HUES48 (cell line): Measurements from ENCODE around the gene COL24A1.
"Not testable (repeated sequence)": the region's sequence is repeated elsewhere in the genome, so short reads cannot be mapped to it uniquely, and the experiment has no call there.

ENCODE experiments used
- H3K27ac ChIP-seq: one replicate; pipeline ENCODE4 v1.7.0; 2013; ENCODE audit warnings: low read depth, low read length, inconsistent platforms
- H3K27me3 ChIP-seq: 2 replicates; pipeline ENCODE4 v1.6.1; 2013; ENCODE audit warnings: mild to moderate bottlenecking, low read length; ENCODE audit not compliant: control insufficient read depth, insufficient read depth
- H3K36me3 ChIP-seq: 2 replicates; pipeline ENCODE4 v1.6.1; 2013; ENCODE audit warnings: low read length; ENCODE audit not compliant: control insufficient read depth, insufficient read depth
- H3K4me1 ChIP-seq: 2 replicates; pipeline ENCODE4 v1.6.1; 2013; ENCODE audit warnings: mild to moderate bottlenecking, low read length; ENCODE audit not compliant: control insufficient read depth, insufficient read depth
- H3K4me3 ChIP-seq: 2 replicates; pipeline ENCODE4 v1.5.1; 2013; ENCODE audit warnings: mild to moderate bottlenecking, low read depth, low read length
- H3K9ac ChIP-seq: 2 replicates; pipeline ENCODE4 v1.6.1; 2013; ENCODE audit warnings: mild to moderate bottlenecking, low read depth, low read length, moderate library complexity
- H3K9me3 ChIP-seq: 2 replicates; pipeline ENCODE4 v1.6.1; 2013; ENCODE audit warnings: low read length; ENCODE audit not compliant: control insufficient read depth, insufficient read depth

Gene COL24A1

DNA sequence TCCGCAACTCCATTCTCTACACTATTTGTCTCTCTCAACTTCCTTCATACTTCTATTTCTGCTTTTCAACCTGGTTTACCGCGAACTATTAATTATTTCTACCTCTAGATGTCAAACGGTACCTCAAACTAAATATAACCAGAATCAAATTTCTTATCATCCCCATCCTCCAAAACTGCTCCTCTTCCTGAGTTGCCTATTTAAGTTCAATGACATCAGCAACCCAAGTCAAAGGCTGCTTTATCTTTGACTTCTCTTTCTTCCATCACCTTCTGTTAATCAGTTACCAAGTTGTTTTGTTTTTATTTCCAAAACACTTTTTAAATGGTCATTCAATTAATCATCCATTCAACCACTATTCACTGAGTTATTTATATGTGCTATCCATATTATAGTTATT lies 171.9 kb downstream of the COL24A1 start:
- H3K27me3 ChIP-seq, result no peaks in the 10 kb centered on the region
- H3K27ac ChIP-seq, result no peak overlapping the region
- H3K9me3 ChIP-seq, result no peaks in the 10 kb centered on the region
- H3K36me3 ChIP-seq, result no peaks in the 10 kb centered on the region
- H3K9ac ChIP-seq, result no peak overlapping the region
- H3K4me3 ChIP-seq, result no peak overlapping the region
- H3K4me1 ChIP-seq, result no peaks in the 10 kb centered on the region

DNA sequence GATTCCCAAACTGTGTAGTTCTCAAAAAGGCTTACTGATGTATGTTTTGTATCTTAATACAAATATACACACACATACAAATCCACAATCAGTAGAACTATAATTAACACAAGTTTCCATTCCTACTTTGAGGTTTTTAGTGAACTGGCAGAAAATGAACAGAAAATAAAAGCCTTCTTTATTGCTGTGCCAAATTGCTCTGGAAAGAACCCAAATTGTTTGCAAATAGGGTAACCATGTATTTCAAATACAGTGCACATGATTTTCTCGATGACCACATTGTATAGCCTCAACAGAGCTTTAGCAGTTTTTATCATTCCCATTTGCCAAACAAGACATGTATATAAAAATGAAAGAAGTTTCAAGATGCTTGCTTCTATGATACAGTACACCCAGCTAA lies 173.3 kb downstream of the COL24A1 start:
- H3K36me3 ChIP-seq, result no peaks in the 10 kb centered on the region
- H3K27me3 ChIP-seq, result no peaks in the 10 kb centered on the region
- H3K9me3 ChIP-seq, result no peaks in the 10 kb centered on the region
- H3K27ac ChIP-seq, result no peak overlapping the region
- H3K4me1 ChIP-seq, result no peaks in the 10 kb centered on the region
- no peak overlapping the region for H3K4me3 ChIP-seq
- no peak overlapping the region for H3K9ac ChIP-seq

DNA sequence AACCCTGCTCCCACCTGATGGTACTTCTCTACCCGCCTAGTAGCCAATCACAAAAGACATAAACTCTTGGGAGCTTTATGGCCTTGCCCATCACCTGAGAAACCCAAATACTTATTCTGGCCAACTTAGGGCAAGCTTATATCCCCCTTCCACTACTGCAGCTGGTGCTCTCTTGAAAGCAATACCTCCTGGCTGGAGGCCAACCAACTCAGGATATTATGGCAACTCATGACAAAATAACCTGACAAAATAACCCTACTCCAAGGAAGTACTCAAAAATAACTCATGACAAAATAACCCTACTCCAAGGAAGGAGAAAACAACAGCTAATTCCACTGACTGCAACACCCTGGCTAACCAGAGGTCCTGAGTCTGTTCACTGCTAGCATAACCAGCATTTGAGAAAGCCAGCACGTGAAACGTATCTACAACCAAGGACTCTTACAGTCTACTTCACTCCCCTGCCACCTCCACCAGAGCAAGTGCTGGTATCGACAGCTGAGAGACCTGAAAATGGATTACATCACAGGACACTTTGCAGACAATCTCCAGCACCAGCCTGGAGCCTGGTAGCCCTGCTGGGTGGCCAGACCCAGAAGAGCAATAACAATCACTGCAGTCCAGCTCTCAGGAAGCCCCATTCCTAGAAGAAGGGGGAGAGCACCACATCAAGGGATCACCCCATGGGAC lies 179.9 kb downstream of the COL24A1 start:
- H3K9me3 ChIP-seq, result no peaks in the 10 kb centered on the region
- peaks cover 26% of the 10 kb centered on the region for H3K4me1 ChIP-seq
- H3K4me3 ChIP-seq, result no peak overlapping the region
- no peak overlapping the region for H3K9ac ChIP-seq
- no peaks in the 10 kb centered on the region for H3K36me3 ChIP-seq
- no peaks in the 10 kb centered on the region for H3K27me3 ChIP-seq
- no peak overlapping the region for H3K27ac ChIP-seq

DNA sequence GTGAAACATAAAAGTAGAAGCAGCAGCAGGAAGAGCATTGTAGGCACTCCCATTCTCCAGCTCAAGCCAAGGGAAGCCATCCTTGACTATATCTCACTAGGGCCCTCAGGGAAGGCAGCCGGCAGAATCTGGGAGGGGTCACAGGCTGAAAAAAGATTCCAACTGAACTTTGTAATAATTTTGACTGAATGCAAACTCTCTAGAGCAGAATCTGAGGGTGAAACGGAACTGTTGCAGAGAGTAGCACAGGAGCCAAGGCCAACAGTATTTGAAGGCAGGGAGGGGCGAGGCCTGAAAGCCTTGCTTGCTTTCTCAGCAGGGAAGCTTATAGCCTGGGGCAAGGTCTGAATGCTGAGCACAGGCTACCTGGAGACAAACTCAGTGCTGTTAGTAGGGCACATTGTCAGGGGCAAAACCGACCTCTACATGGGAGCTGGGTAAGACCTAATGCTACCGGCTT lies 180.6 kb downstream of the COL24A1 start:
- Histone ChIP-seq H3K9me3 (no peaks in the 10 kb centered on the region), H3K9ac (no peak overlapping the region), H3K27me3 (no peaks in the 10 kb centered on the region), H3K4me3 (no peak overlapping the region), H3K27ac (peak overlapping the region; percentile 12), H3K4me1 (peaks cover 28% of the 10 kb centered on the region), H3K36me3 (no peaks in the 10 kb centered on the region)

DNA sequence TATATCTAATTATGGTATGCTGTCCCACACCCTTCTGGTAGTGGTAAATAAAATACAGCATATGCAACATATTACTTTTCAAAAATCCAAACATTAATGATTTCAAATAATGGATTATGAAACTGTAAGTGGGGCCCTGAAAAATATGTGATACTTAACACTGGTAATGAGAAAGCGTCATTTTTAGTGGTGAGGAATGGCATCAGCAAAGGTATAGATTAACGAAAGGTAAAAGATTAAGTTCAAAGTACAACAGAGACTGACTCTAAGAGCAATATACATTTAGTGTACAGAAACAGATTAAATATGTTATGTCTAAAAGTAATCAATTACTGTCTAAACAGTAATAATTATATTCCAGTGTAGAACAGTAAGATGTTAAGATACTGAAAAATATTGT lies 194.1 kb downstream of the COL24A1 start:
- Histone ChIP-seq H3K9me3 (no peaks in the 10 kb centered on the region), H3K4me1 (peaks cover 5% of the 10 kb centered on the region; the same call in 1 of the 2 replicates), H3K4me3 (no peak overlapping the region), H3K9ac (no peak overlapping the region), H3K36me3 (no peaks in the 10 kb centered on the region), H3K27me3 (no peaks in the 10 kb centered on the region), H3K27ac (no peak overlapping the region)

DNA sequence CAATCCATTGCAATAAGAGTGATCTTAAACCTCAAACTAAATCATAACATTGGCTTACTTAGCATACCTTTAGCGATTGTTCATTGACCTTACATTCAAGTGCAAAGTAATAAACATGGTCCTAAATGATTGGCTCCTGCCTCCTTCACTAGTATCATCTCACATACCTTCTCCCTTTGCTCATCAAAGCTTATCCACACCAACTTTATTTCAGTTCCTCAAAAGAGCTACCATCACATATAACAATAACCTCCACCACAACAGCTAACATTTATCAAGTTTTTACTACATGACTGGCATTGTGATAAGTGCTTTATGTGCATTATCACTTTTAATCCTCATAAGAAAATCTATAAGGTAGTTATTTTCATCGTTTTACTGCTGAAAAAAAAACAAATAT lies 198.8 kb downstream of the COL24A1 start:
- H3K27ac ChIP-seq, result no peak overlapping the region
- H3K4me1 ChIP-seq, result no peaks in the 10 kb centered on the region
- H3K4me3 ChIP-seq, result no peak overlapping the region
- no peaks in the 10 kb centered on the region for H3K9me3 ChIP-seq
- H3K9ac ChIP-seq, result no peak overlapping the region
- no peaks in the 10 kb centered on the region for H3K36me3 ChIP-seq
- H3K27me3 ChIP-seq, result no peaks in the 10 kb centered on the region

DNA sequence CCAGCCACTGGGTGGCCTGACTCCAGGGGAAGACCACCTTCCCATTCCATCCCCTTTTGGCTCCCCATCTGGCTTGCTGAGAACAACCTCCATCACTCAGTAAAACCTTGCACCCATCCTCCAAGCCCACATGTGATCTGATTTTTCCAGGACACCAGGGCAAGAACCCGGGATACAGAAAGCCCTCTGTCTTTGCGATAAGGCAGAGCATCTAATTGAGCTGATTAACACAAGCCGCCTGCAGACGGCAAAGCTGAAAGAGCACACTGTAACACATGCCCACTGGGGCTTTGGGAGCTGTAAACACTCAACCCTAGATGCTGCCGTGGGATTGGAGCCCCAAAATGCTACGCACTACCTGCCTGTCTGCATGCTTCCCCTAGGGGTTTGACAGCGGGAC lies 201.4 kb downstream of the COL24A1 start:
- not testable (repeated sequence) for H3K27me3 ChIP-seq, H3K36me3 ChIP-seq, H3K4me3 ChIP-seq, H3K9ac ChIP-seq, H3K9me3 ChIP-seq, H3K4me1 ChIP-seq, H3K27ac ChIP-seq

DNA sequence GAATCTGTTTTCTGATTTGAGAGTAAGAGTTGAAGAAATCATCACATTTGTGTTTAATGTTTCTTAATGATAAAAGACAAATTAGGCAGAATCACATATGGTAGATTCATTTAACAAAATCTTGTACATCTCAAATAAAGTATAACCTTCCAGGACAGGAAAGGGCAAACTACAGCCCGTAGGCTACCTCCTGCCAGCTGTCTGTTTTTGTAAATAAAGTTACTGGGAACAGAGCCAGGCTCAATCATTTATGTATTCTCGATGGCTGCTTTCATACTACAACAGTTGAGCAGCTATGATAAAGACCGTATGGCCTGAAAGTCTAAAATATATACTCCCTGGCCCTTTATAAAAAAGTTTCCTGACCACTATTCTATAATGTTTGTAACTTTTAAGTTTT lies 204.1 kb downstream of the COL24A1 start:
- Histone ChIP-seq H3K27me3 (no peaks in the 10 kb centered on the region), H3K9ac (no peak overlapping the region), H3K27ac (no peak overlapping the region), H3K4me1 (no peaks in the 10 kb centered on the region), H3K36me3 (no peaks in the 10 kb centered on the region), H3K9me3 (no peaks in the 10 kb centered on the region), H3K4me3 (no peak overlapping the region)

DNA sequence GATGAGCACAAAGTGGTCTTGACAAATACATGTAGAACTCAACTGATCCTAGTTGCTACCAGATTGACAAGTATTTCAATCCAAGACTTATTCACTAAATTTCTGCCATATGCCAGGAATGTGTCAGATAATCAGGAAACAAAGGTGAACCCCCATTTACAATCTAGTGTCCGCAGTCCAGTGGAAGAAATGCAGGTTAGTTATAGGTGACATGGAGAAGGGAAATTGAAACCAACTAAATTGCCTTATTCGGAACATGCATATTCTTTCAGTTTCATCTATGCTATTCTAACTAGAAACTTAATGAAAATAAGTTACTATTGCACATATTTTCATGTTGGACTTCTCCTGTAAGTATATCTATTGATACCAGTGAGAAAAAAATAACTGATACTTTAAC lies 209.4 kb downstream of the COL24A1 start:
- Histone ChIP-seq H3K9me3 (no peaks in the 10 kb centered on the region), H3K36me3 (no peaks in the 10 kb centered on the region), H3K4me1 (no peaks in the 10 kb centered on the region), H3K27ac (no peak overlapping the region), H3K9ac (no peak overlapping the region), H3K27me3 (no peaks in the 10 kb centered on the region), H3K4me3 (no peak overlapping the region)

DNA sequence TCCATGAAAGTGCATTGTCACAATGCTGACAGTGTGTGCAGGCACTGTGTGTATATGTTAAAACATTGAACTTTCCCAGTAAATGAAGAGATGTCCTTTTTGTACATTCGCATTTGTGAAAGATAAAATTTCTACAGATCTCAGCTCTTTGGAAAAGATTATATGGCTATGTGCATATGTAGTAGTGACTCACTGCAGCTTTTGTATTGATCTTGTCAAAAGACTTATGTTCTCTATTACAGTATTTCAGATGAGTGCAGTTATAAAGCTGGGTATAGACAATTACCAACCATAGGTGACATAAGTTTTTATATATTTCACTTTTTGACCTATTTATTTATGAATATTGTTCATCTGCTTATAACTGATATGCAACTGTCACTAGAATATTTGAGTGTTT lies 212.6 kb downstream of the COL24A1 start:
- H3K36me3 ChIP-seq, result no peaks in the 10 kb centered on the region
- H3K9ac ChIP-seq, result no peak overlapping the region
- no peaks in the 10 kb centered on the region for H3K4me1 ChIP-seq
- H3K27me3 ChIP-seq, result no peaks in the 10 kb centered on the region
- no peaks in the 10 kb centered on the region for H3K9me3 ChIP-seq
- H3K27ac ChIP-seq, result no peak overlapping the region
- no peak overlapping the region for H3K4me3 ChIP-seq

DNA sequence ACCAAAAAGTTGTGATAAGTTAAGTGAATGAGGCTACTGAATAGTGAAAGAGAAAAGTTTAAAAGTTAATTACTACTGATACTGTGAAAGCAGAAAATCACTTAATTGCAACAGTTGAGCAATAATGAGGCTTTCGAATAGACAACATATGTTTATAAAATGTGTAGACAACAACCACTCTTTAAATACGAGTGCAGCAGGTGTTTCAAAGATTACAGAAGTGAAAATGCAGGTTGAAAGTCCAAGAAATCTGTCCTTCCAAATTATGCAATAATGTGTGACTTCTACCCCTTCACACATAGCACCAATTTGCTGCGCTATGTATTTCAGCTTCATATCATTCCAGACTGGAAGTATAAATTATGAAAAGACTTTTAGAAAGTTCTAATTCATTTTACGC lies 213.0 kb downstream of the COL24A1 start:
- H3K4me3 ChIP-seq, result no peak overlapping the region
- no peak overlapping the region for H3K9ac ChIP-seq
- no peaks in the 10 kb centered on the region for H3K27me3 ChIP-seq
- no peak overlapping the region for H3K27ac ChIP-seq
- no peaks in the 10 kb centered on the region for H3K4me1 ChIP-seq
- H3K36me3 ChIP-seq, result no peaks in the 10 kb centered on the region
- H3K9me3 ChIP-seq, result no peaks in the 10 kb centered on the region
